IMR-90 (cell line): Measurements from ENCODE around the gene KLK13. TPM values are rescaled to one million over a fixed set of nuclear protein-coding genes. Genes with fewer than 3 reads are reported as not detected.

ENCODE experiments used
- ATAC-seq: fragments of 200-7000 bp; cut with Tn5 transposase; 2 replicates; pipeline ENCODE4 v1.9.1; 2020; ENCODE audit warnings: low read depth, mild to moderate bottlenecking, moderate library complexity
- BruUV-seq: library from RNA; stranded (reverse); fragments of 400-500 nt; replicated peaks from 2 replicates; lab custom pipeline; 2021; lab: Mats Ljungman, UMichigan
- CTCF ChIA-PET: fragments of 300-600 bp; formaldehyde crosslinking; extraction: SDS; loops from one replicate; lab custom pipeline; 2021; ENCODE audit warnings: antibody characterized with exemption; lab: Yijun Ruan, JAX
- POLR2A ChIA-PET: fragments of 300-600 bp; sonication (Branson Sonifier 250); formaldehyde crosslinking; loops from one replicate; lab custom pipeline; 2022; ENCODE audit warnings: antibody characterized with exemption; ENCODE audit not compliant: unreplicated experiment; lab: Charles Lee
- DNase-seq: peaks from one replicate; pipeline ENCODE4 v3.0.0; 2013
- H2AFZ ChIP-seq: replicated peaks from 2 replicates; pipeline ENCODE3; 2013; ENCODE audit warnings: low read length, mild to moderate bottlenecking; ENCODE audit not compliant: poor library complexity
- H2AK5ac ChIP-seq: 2 replicates; pipeline ENCODE4 v1.6.1; 2013; ENCODE audit warnings: low read depth, low read length, inconsistent platforms
- H2AK9ac ChIP-seq: replicated peaks from 2 replicates; pipeline ENCODE3; 2013; ENCODE audit warnings: mild to moderate bottlenecking, low read depth, low read length, moderate library complexity; ENCODE audit not compliant: poor library complexity
- H2BK120ac ChIP-seq: 2 replicates; pipeline ENCODE4 v1.6.1; 2013; ENCODE audit warnings: low read depth, low read length, inconsistent platforms
- H2BK15ac ChIP-seq: 3 replicates; pipeline ENCODE4 v1.6.1; 2013; ENCODE audit warnings: low read depth, low read length, inconsistent platforms
- H2BK20ac ChIP-seq: 2 replicates; pipeline ENCODE4 v1.6.1; 2013; ENCODE audit warnings: low read depth, mild to moderate bottlenecking, inconsistent platforms, low read length, moderate library complexity
- H2BK5ac ChIP-seq: 2 replicates; pipeline ENCODE4 v1.6.1; 2013; ENCODE audit warnings: mild to moderate bottlenecking, low read depth, low read length, inconsistent platforms; ENCODE audit not compliant: poor library complexity, severe bottlenecking
- H3K14ac ChIP-seq: replicated peaks from 2 replicates; pipeline ENCODE4 v1.6.1; 2013; ENCODE audit warnings: low read depth, low read length, inconsistent platforms
- H3K18ac ChIP-seq: 2 replicates; pipeline ENCODE4 v1.6.1; 2013; ENCODE audit warnings: low read depth, low read length, control low read depth
- H3K23ac ChIP-seq: 2 replicates; pipeline ENCODE4 v1.6.1; 2013; ENCODE audit warnings: low read depth, low read length, inconsistent platforms
- H3K27ac ChIP-seq: 2 replicates; pipeline ENCODE4 v1.5.1; 2013; ENCODE audit warnings: mild to moderate bottlenecking, control low read depth, low read length; ENCODE audit not compliant: insufficient read depth
- H3K27me3 ChIP-seq: 2 replicates; pipeline ENCODE4 v1.6.1; 2013; ENCODE audit warnings: low read length; ENCODE audit not compliant: control insufficient read depth, insufficient read depth
- H3K36me3 ChIP-seq: 2 replicates; pipeline ENCODE4 v1.6.1; 2013; ENCODE audit warnings: low read length, mixed read lengths; ENCODE audit not compliant: control insufficient read depth, insufficient read depth
- H3K4ac ChIP-seq: 2 replicates; pipeline ENCODE4 v1.6.1; 2013; ENCODE audit warnings: low read depth, low read length, inconsistent platforms
- H3K4me1 ChIP-seq: 2 replicates; pipeline ENCODE4 v1.6.1; 2013; ENCODE audit warnings: low read length, mixed read lengths; ENCODE audit not compliant: control insufficient read depth, insufficient read depth
- H3K4me2 ChIP-seq: 2 replicates; pipeline ENCODE4 v1.6.1; 2013; ENCODE audit warnings: low read depth, mild to moderate bottlenecking, control low read depth, low read length, moderate library complexity
- H3K4me3 ChIP-seq: 2 replicates; pipeline ENCODE4 v1.5.1; 2013; ENCODE audit warnings: low read depth, mild to moderate bottlenecking, control low read depth, low read length, moderate library complexity; ENCODE audit not compliant: insufficient read depth
- H3K56ac ChIP-seq: 2 replicates; pipeline ENCODE4 v1.6.1; 2013; ENCODE audit warnings: low read length, inconsistent platforms; ENCODE audit not compliant: insufficient read depth; ENCODE audit errors: extremely low read depth
- H3K79me1 ChIP-seq, 2 experiments: 2 replicates each; pipeline ENCODE4 v1.6.1; 2013; ENCODE audit warnings: low read length in 2 of 2, inconsistent platforms in 1 of 2, low read depth in 1 of 2
- H3K9ac ChIP-seq: 2 replicates; pipeline ENCODE4 v1.6.1; 2013; ENCODE audit warnings: low read depth, low read length, control low read depth
- H3K9me1 ChIP-seq: 2 replicates; pipeline ENCODE4 v1.6.1; 2013; ENCODE audit warnings: low read length, inconsistent platforms; ENCODE audit not compliant: insufficient read depth
- H3K9me3 ChIP-seq: 2 replicates; pipeline ENCODE4 v1.6.1; 2013; ENCODE audit warnings: low read length; ENCODE audit not compliant: control insufficient read depth, insufficient read depth
- H4K20me1 ChIP-seq: 2 replicates; pipeline ENCODE4 v1.6.1; 2013; ENCODE audit warnings: low read length, inconsistent platforms; ENCODE audit not compliant: insufficient read depth
- H4K5ac ChIP-seq: 2 replicates; pipeline ENCODE4 v1.6.1; 2013; ENCODE audit warnings: mild to moderate bottlenecking, low read depth, low read length, control low read depth
- H4K8ac ChIP-seq, 2 experiments: 2 replicates each; pipeline ENCODE4 v1.6.1; 2013; ENCODE audit warnings: low read depth in 2 of 2, low read length in 2 of 2, control low read depth in 1 of 2, inconsistent platforms in 1 of 2
- H4K91ac ChIP-seq: 2 replicates; pipeline ENCODE4 v1.6.1; 2013; ENCODE audit warnings: low read depth, low read length, inconsistent platforms; ENCODE audit not compliant: insufficient read depth
- BHLHE40 ChIP-seq: fragments of 150-350 bp; IDR thresholded peaks from 2 replicates; pipeline ENCODE4 v1.6.1; 2016; ENCODE audit warnings: mild to moderate bottlenecking, low read depth, low read length
- CEBPB ChIP-seq: IDR thresholded peaks from 2 replicates; pipeline ENCODE4 v1.6.1; 2012; ENCODE audit warnings: low read depth, low read length, improper control_type of control experiment
- CHD1 ChIP-seq: IDR thresholded peaks from 2 replicates; pipeline ENCODE4 v1.6.1; 2012; ENCODE audit warnings: low read depth, low read length, improper control_type of control experiment
- FOS ChIP-seq: fragments of 150-350 bp; IDR thresholded peaks from 2 replicates; pipeline ENCODE4 v1.6.1; 2016; ENCODE audit warnings: low read depth, low read length
- MAFK ChIP-seq: IDR thresholded peaks from 2 replicates; pipeline ENCODE4 v1.6.1; 2012; ENCODE audit warnings: low read depth, low read length, improper control_type of control experiment
- MAZ ChIP-seq: IDR thresholded peaks from 2 replicates; pipeline ENCODE4 v1.6.1; 2012; ENCODE audit warnings: low read depth, mild to moderate bottlenecking, low read length, improper control_type of control experiment, moderate library complexity, borderline replicate concordance
- MXI1 ChIP-seq: IDR thresholded peaks from 2 replicates; pipeline ENCODE4 v1.6.1; 2012; ENCODE audit warnings: low read depth, mild to moderate bottlenecking, low read length, moderate library complexity, borderline replicate concordance
- NFE2L2 ChIP-seq: fragments of 150-350 bp; IDR thresholded peaks from 2 replicates; pipeline ENCODE4 v1.6.1; 2016; ENCODE audit warnings: low read depth, mild to moderate bottlenecking, low read length
- POLR2A ChIP-seq: IDR thresholded peaks from 2 replicates; pipeline ENCODE4 v1.6.1; 2012; ENCODE audit warnings: mild to moderate bottlenecking, low read depth, low read length
- RAD21 ChIP-seq: IDR thresholded peaks from 2 replicates; pipeline ENCODE4 v1.6.1; 2012; ENCODE audit warnings: low read length, improper control_type of control experiment
- RCOR1 ChIP-seq: IDR thresholded peaks from 2 replicates; pipeline ENCODE4 v1.6.1; 2012; ENCODE audit warnings: mild to moderate bottlenecking, low read length, improper control_type of control experiment; ENCODE audit not compliant: insufficient replicate concordance
- RFX5 ChIP-seq: IDR thresholded peaks from 2 replicates; pipeline ENCODE4 v1.8.0; 2012; ENCODE audit warnings: low read depth, mild to moderate bottlenecking, low read length, moderate library complexity
- SMC3 ChIP-seq: fragments of 150-350 bp; IDR thresholded peaks from 2 replicates; pipeline ENCODE4 v1.6.1; 2016; ENCODE audit warnings: low read depth, mild to moderate bottlenecking, antibody characterized with exemption, low read length, moderate library complexity
- WGBS, 2 experiments: methylation state at CpG; one replicate each; pipeline versions ENCODE4 v1.1.5 to v1.1.7; 2013; ENCODE audit warnings: missing lambda C conversion rate in 2 of 2; ENCODE audit not compliant: insufficient read length in 1 of 2; ENCODE audit errors: extremely low coverage in 2 of 2; 5-methylcytosine and 5-hydroxymethylcytosine counted together
- dilution Hi-C: fragments of 300-500 bp; cut with HindIII; formaldehyde crosslinking; loops from one replicate; pipeline ENCODE4 v1.14.3; 2018; ENCODE audit warnings: low sequenced_read_pairs; ENCODE audit not compliant: unreplicated experiment
- in situ Hi-C: fragments of 300-500 bp; cut with MboI; formaldehyde crosslinking; loops from 3 replicates; pipeline ENCODE4 v1.14.3; 2019; ENCODE audit warnings: low sequenced_read_pairs, inconsistent platforms, mixed read lengths
- intact Hi-C: fragments of 100-400 bp; cut with micrococcal nuclease; formaldehyde crosslinking; loops from 2 replicates; pipeline ENCODE4 v1.10.0; 2022
- polyA plus RNA-seq, 3 experiments: library from polyadenylated mRNA; depleted of rRNA; stranded (reverse); fragments of >200 nt; gene quantifications; 2 replicates each; pipeline ENCODE4 v1.2.3, GENCODE V29; 2012; ENCODE audit warnings: low replicate concordance in 1 of 3
- total RNA-seq: library from RNA; depleted of rRNA; stranded (reverse); fragments of >200 nt; gene quantifications from 2 replicates; pipeline ENCODE4 v1.2.3, GENCODE V29; 2012
- TF ChIP-seq, protein P1 (sequence below): conservative IDR thresholded peaks from 2 replicates; pipeline ENCODE4 v1.5.1; 2012; ENCODE audit warnings: mild to moderate bottlenecking, low read depth, low read length, improper control_type of control experiment
- TF ChIP-seq, protein P2 (sequence below): fragments of 150-350 bp; IDR thresholded peaks from 2 replicates; pipeline ENCODE4 v1.6.1; 2016; ENCODE audit warnings: low read depth, mild to moderate bottlenecking, low read length, moderate library complexity, borderline replicate concordance
- TF ChIP-seq, protein P3 (sequence below): fragments of 150-350 bp; IDR thresholded peaks from 2 replicates; pipeline ENCODE4 v1.6.1; 2017; ENCODE audit warnings: mild to moderate bottlenecking, antibody characterized with exemption, low read length, low read depth

KLK13 gene
- total and polyA plus RNA-seq, 2 of the 4 experiments (the other 2 are of a cell fraction) = not detected

DNA sequence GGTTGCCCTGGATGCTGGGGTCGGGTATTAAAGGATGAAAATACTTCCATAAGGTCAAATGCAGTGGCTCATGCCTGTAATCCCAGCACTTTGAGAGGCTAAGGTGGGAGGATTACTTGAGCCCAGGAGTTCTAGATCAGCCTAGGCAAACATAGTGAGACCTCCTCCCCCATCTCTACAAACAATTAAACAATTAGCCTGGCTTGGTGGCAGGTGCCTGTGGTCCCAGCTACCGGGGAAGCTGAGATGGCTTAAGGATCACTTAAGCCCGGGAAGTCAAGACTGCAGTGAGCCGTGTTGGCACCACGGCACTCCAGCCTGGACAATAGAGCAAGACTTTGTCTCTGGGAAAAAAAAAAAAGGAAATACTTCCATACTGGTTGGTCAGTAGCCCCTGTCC, 40.0 kb downstream of the KLK13 start:
- no peaks in the 10 kb centered on the region for H3K36me3 ChIP-seq
- in situ Hi-C loops = no loop called here
- no peak overlapping the region for H3K56ac ChIP-seq
- no peak overlapping the region for H3K27ac ChIP-seq
- H3K9me3 ChIP-seq = no peaks in the 10 kb centered on the region
- H3K4me3 ChIP-seq = no peak overlapping the region
- H2BK15ac ChIP-seq = no peak overlapping the region
- no peak overlapping the region for H3K4me2 ChIP-seq
- no peak overlapping the region for H2BK20ac ChIP-seq
- TF ChIP-seq, protein P1, sequence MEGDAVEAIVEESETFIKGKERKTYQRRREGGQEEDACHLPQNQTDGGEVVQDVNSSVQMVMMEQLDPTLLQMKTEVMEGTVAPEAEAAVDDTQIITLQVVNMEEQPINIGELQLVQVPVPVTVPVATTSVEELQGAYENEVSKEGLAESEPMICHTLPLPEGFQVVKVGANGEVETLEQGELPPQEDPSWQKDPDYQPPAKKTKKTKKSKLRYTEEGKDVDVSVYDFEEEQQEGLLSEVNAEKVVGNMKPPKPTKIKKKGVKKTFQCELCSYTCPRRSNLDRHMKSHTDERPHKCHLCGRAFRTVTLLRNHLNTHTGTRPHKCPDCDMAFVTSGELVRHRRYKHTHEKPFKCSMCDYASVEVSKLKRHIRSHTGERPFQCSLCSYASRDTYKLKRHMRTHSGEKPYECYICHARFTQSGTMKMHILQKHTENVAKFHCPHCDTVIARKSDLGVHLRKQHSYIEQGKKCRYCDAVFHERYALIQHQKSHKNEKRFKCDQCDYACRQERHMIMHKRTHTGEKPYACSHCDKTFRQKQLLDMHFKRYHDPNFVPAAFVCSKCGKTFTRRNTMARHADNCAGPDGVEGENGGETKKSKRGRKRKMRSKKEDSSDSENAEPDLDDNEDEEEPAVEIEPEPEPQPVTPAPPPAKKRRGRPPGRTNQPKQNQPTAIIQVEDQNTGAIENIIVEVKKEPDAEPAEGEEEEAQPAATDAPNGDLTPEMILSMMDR = no peak
- TF ChIP-seq MAFK = no peak
- TF ChIP-seq, protein P2, sequence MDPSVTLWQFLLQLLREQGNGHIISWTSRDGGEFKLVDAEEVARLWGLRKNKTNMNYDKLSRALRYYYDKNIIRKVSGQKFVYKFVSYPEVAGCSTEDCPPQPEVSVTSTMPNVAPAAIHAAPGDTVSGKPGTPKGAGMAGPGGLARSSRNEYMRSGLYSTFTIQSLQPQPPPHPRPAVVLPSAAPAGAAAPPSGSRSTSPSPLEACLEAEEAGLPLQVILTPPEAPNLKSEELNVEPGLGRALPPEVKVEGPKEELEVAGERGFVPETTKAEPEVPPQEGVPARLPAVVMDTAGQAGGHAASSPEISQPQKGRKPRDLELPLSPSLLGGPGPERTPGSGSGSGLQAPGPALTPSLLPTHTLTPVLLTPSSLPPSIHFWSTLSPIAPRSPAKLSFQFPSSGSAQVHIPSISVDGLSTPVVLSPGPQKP = no peak
- no peak for TF ChIP-seq RFX5
- no peak for TF ChIP-seq CHD1
- TF ChIP-seq RAD21 = no peak
- no peak for TF ChIP-seq MAZ
- TF ChIP-seq RCOR1 = no peak
- TF ChIP-seq POLR2A = no peak
- no peak for TF ChIP-seq FOS
- no peak for TF ChIP-seq BHLHE40
- TF ChIP-seq NFE2L2 = no peak
- TF ChIP-seq SMC3 = no peak
- TF ChIP-seq CEBPB = no peak
- no peak for TF ChIP-seq MXI1
- TF ChIP-seq, protein P3, sequence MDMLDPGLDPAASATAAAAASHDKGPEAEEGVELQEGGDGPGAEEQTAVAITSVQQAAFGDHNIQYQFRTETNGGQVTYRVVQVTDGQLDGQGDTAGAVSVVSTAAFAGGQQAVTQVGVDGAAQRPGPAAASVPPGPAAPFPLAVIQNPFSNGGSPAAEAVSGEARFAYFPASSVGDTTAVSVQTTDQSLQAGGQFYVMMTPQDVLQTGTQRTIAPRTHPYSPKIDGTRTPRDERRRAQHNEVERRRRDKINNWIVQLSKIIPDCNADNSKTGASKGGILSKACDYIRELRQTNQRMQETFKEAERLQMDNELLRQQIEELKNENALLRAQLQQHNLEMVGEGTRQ = no peak
- no peak overlapping the region for H4K91ac ChIP-seq
- no peak overlapping the region for H2AFZ ChIP-seq
- WGBS, 2 experiments = no CpG with 5 or more reads among the region's 5 CpGs
- no peaks in the 10 kb centered on the region for H4K20me1 ChIP-seq
- no peak for DNase-seq
- H3K4me1 ChIP-seq = no peaks in the 10 kb centered on the region
- H3K4ac ChIP-seq = no peak overlapping the region
- no peak overlapping the region for H2AK5ac ChIP-seq
- H3K23ac ChIP-seq = no peak overlapping the region
- no peaks in the 10 kb centered on the region for H3K9me1 ChIP-seq
- peaks cover 3% of the 10 kb centered on the region for H3K27me3 ChIP-seq
- BruUV-seq = no TSS peak
- H3K14ac ChIP-seq = no peak overlapping the region
- no peak overlapping the region for H2AK9ac ChIP-seq
- H2BK120ac ChIP-seq = no peak overlapping the region
- dilution Hi-C loops = no loop called here
- H4K8ac ChIP-seq = no peak overlapping the region
- intact Hi-C loops = no loop called here
- no peak overlapping the region for H2BK5ac ChIP-seq
- CTCF ChIA-PET = no interaction called here
- H3K79me1 ChIP-seq = no peaks in the 10 kb centered on the region
- ATAC-seq = no peak
- no peak overlapping the region for H3K18ac ChIP-seq
- POLR2A ChIA-PET = no interaction called here
- H4K5ac ChIP-seq = no peak overlapping the region
- H3K9ac ChIP-seq = no peak overlapping the region
